ENCODE measurements around the gene PDSS2.

DNA sequence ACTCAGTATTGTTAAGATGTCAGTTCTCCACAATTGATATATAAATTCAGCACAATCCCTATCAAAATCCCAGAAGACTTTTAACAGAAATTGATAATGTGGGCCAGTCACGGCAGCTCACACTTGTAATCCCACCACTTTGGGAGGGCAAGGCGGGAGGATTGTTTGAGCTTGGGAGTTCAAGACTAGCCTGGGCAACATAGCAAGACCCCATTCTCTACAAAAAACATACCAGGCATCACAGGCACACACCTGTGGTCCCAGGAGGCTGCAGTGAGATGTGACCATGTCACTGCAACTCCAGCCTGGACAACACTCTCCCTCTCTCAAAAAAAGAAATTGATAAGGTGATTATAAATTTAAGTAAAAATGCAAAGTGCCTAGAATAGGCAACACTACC, 90.9 kb downstream of the PDSS2 start:
- TF ChIP-seq POLR2AphosphoS5 (IDR thresholded peaks at IDR 0.05) (no peak), POLR2A (IDR thresholded peaks at IDR 0.05) (no peak)
- TF ChIP-seq, protein P1, sequence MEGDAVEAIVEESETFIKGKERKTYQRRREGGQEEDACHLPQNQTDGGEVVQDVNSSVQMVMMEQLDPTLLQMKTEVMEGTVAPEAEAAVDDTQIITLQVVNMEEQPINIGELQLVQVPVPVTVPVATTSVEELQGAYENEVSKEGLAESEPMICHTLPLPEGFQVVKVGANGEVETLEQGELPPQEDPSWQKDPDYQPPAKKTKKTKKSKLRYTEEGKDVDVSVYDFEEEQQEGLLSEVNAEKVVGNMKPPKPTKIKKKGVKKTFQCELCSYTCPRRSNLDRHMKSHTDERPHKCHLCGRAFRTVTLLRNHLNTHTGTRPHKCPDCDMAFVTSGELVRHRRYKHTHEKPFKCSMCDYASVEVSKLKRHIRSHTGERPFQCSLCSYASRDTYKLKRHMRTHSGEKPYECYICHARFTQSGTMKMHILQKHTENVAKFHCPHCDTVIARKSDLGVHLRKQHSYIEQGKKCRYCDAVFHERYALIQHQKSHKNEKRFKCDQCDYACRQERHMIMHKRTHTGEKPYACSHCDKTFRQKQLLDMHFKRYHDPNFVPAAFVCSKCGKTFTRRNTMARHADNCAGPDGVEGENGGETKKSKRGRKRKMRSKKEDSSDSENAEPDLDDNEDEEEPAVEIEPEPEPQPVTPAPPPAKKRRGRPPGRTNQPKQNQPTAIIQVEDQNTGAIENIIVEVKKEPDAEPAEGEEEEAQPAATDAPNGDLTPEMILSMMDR (IDR thresholded peaks at IDR 0.05 in 8 of 11, conservative IDR thresholded peaks at IDR 0.05 in 3 of 11), result no peak
